Neural progenitor cell (in vitro differentiated cells): Measurements from ENCODE around the gene GON4L. TPM values are rescaled to one million over a fixed set of nuclear protein-coding genes. Genes with fewer than 3 reads are reported as not detected.
"Not testable (repeated sequence)": the region's sequence is repeated elsewhere in the genome, so short reads cannot be mapped to it uniquely, and the experiment has no call there.

Experiments used
- DNase-seq: peaks from one replicate; pipeline ENCODE4 v3.0.0-alpha.2; 2016; ENCODE audit warnings: low spot score
- H2AFZ ChIP-seq: fragments of 200-600 bp; sonication (generic); replicated peaks from 2 replicates; pipeline ENCODE4 v1.6.1; 2016; ENCODE audit warnings: antibody characterized with exemption
- H3F3A ChIP-seq: fragments of 200-600 bp; sonication (generic); 2 replicates; pipeline ENCODE4 v1.6.1; 2016; ENCODE audit warnings: antibody characterized with exemption, low read depth
- H3K27ac ChIP-seq: fragments of 200-600 bp; sonication (generic); 2 replicates; pipeline ENCODE4 v1.5.1; 2016; ENCODE audit warnings: mild to moderate bottlenecking
- H3K27me3 ChIP-seq: fragments of 200-600 bp; sonication (generic); 2 replicates; pipeline ENCODE4 v1.6.1; 2016; ENCODE audit warnings: mild to moderate bottlenecking, moderate library complexity
- H3K36me3 ChIP-seq: fragments of 200-600 bp; sonication (generic); 2 replicates; pipeline ENCODE4 v1.5.1; 2016
- H3K4me1 ChIP-seq: fragments of 200-600 bp; sonication (generic); 2 replicates; pipeline ENCODE4 v1.6.1; 2016; ENCODE audit warnings: mixed run types
- H3K4me2 ChIP-seq: fragments of 200-600 bp; sonication (generic); 2 replicates; pipeline ENCODE4 v1.6.1; 2016
- H3K4me3 ChIP-seq: fragments of 200-600 bp; sonication (generic); 2 replicates; pipeline ENCODE4 v1.5.1; 2016
- H3K79me2 ChIP-seq: fragments of 200-600 bp; sonication (generic); 2 replicates; pipeline ENCODE4 v1.6.1; 2016; ENCODE audit warnings: low read depth
- H3K9ac ChIP-seq: fragments of 200-600 bp; sonication (generic); 2 replicates; pipeline ENCODE4 v1.6.1; 2016
- H3K9me3 ChIP-seq: fragments of 200-600 bp; sonication (generic); 2 replicates; pipeline ENCODE4 v1.5.1; 2016; ENCODE audit warnings: low read depth
- H4K20me1 ChIP-seq: fragments of 200-600 bp; sonication (generic); 2 replicates; pipeline ENCODE4 v1.6.1; 2016; ENCODE audit warnings: low read depth
- H3K27ac Mint-ChIP-seq: 3 replicates; pipeline ENCODE4 v1.8.0; 2021; ENCODE audit warnings: mixed read lengths
- H3K27me3 Mint-ChIP-seq: 2 replicates; pipeline ENCODE4 v1.8.0; 2022; ENCODE audit warnings: low read depth, mild to moderate bottlenecking, inconsistent platforms, moderate library complexity, mixed read lengths; ENCODE audit not compliant: insufficient read depth
- H3K36me3 Mint-ChIP-seq: 3 replicates; pipeline ENCODE4 v1.8.0; 2021; ENCODE audit warnings: mixed read lengths
- H3K4me1 Mint-ChIP-seq: 3 replicates; pipeline ENCODE4 v1.8.0; 2021; ENCODE audit warnings: mixed read lengths
- H3K4me3 Mint-ChIP-seq: 3 replicates; pipeline ENCODE4 v1.8.0; 2021; ENCODE audit warnings: mild to moderate bottlenecking, moderate library complexity, mixed read lengths
- H3K9me3 Mint-ChIP-seq: 3 replicates; pipeline ENCODE4 v1.8.0; 2020; ENCODE audit warnings: mixed read lengths
- CTCF ChIP-seq: fragments of 200-600 bp; sonication (generic); IDR thresholded peaks from 2 replicates; pipeline ENCODE4 v1.5.1; 2017; ENCODE audit warnings: antibody characterized with exemption, mild to moderate bottlenecking
- EZH2 ChIP-seq: fragments of 200-600 bp; sonication (generic); IDR thresholded peaks from 2 replicates; pipeline ENCODE4 v1.6.1; 2017; ENCODE audit warnings: antibody characterized with exemption, mild to moderate bottlenecking, moderate library complexity
- EZH2phosphoT487 ChIP-seq: fragments of 200-600 bp; sonication (generic); IDR thresholded peaks from 2 replicates; pipeline ENCODE4 v1.6.1; 2017; ENCODE audit warnings: antibody characterized with exemption
- total RNA-seq: library from RNA; depleted of rRNA; stranded (reverse); fragments of >200 nt; gene quantifications from 2 replicates; pipeline ENCODE4 v1.2.3, GENCODE V29; 2015; ENCODE audit warnings: low replicate concordance

Gene GON4L
- total RNA-seq, 1 donor from 2014 or later = 31.4 TPM

GRCh38 chr1:155899683-155900082, 42.7 kb upstream of the GON4L start:
- Mint-ChIP-seq H3K4me1 (no peaks in the 10 kb centered on the region), H3K9me3 (no peaks in the 10 kb centered on the region), H3K36me3 (peaks cover 22% of the 10 kb centered on the region), H3K27ac (peak overlapping the region; percentile 16), H3K27me3 (peaks cover 2% of the 10 kb centered on the region), H3K4me3 (no peak overlapping the region)
- Histone ChIP-seq H3K27me3 (no peaks in the 10 kb centered on the region), H3K27ac (no peak overlapping the region), H4K20me1 (peaks cover 3% of the 10 kb centered on the region), H3K4me1 (no peaks in the 10 kb centered on the region), H3K79me2 (no peaks in the 10 kb centered on the region), H3K4me2 (no peak overlapping the region), H2AFZ (no peak overlapping the region), H3K36me3 (peaks cover 21% of the 10 kb centered on the region), H3K9me3 (no peaks in the 10 kb centered on the region), H3K9ac (no peak overlapping the region), H3K4me3 (no peak overlapping the region), H3F3A (peaks cover 8% of the 10 kb centered on the region)
- TF ChIP-seq EZH2phosphoT487 = no peak
- TF ChIP-seq EZH2 = no peak
- no peak for TF ChIP-seq CTCF
- DNase-seq = no peak

- Histone ChIP-seq H3K9me3 (no peaks in the 10 kb centered on the region), H3K4me2 (no peak overlapping the region), H3K4me1 (no peaks in the 10 kb centered on the region), H3K36me3 (peaks cover 17% of the 10 kb centered on the region), H3K27ac (no peak overlapping the region), H4K20me1 (peaks cover 3% of the 10 kb centered on the region), H3K27me3 (no peaks in the 10 kb centered on the region), H2AFZ (no peak overlapping the region), H3K4me3 (no peak overlapping the region), H3K9ac (no peak overlapping the region), H3F3A (peaks cover 8% of the 10 kb centered on the region), H3K79me2 (no peaks in the 10 kb centered on the region)
- Mint-ChIP-seq H3K27ac (no peak overlapping the region), H3K27me3 (peaks cover 2% of the 10 kb centered on the region), H3K36me3 (peaks cover 14% of the 10 kb centered on the region), H3K4me1 (no peaks in the 10 kb centered on the region), H3K4me3 (no peak overlapping the region), H3K9me3 (no peaks in the 10 kb centered on the region)
- no peak for DNase-seq
- TF ChIP-seq CTCF (no peak), EZH2phosphoT487 (no peak), EZH2 (no peak)
Measured at GRCh38 chr1:155898888-155899287, 41.9 kb upstream of the GON4L start.

DNA sequence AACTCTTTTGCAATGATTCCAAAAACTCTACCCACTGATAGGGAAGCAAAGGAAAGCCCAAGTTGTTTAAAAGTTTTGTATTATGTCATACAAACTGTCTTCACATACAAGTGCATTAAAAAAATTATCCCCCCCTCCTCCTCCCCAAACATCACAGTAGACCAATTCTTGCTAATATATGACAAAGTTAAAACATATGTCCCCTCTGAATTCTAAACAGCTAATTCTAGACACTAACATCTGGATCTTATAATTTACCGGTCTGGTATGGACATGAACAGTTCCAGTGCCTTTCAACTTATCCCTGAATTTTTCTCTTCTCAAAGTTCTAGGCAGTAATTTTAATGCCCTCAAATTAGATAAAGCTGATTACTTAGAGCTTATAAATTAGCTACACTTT, 40.7 kb upstream of the GON4L start:
- Histone ChIP-seq H4K20me1 (peaks cover 3% of the 10 kb centered on the region), H3K4me3 (no peak overlapping the region), H3F3A (peaks cover 11% of the 10 kb centered on the region), H3K4me2 (no peak overlapping the region), H3K9me3 (no peaks in the 10 kb centered on the region), H3K36me3 (peaks cover 11% of the 10 kb centered on the region), H2AFZ (no peak overlapping the region), H3K79me2 (no peaks in the 10 kb centered on the region), H3K9ac (no peak overlapping the region), H3K4me1 (no peaks in the 10 kb centered on the region), H3K27ac (no peak overlapping the region), H3K27me3 (no peaks in the 10 kb centered on the region)
- no peak for DNase-seq
- no peak overlapping the region for H3K27ac Mint-ChIP-seq
- H3K36me3 Mint-ChIP-seq = peaks cover 14% of the 10 kb centered on the region
- H3K9me3 Mint-ChIP-seq = no peaks in the 10 kb centered on the region
- H3K4me1 Mint-ChIP-seq = no peaks in the 10 kb centered on the region
- TF ChIP-seq EZH2 = no peak
- no peak for TF ChIP-seq EZH2phosphoT487
- no peak for TF ChIP-seq CTCF
- H3K4me3 Mint-ChIP-seq = no peak overlapping the region
- H3K27me3 Mint-ChIP-seq = peaks cover 2% of the 10 kb centered on the region

GRCh38 chr1:155896476-155896875, 39.5 kb upstream of the GON4L start:
- not testable (repeated sequence) for DNase-seq, H3K27ac ChIP-seq, H3K9ac ChIP-seq, H2AFZ ChIP-seq, H3K9me3 ChIP-seq, H3K4me3 Mint-ChIP-seq, H3K4me3 ChIP-seq, H3K27ac Mint-ChIP-seq, H3K27me3 Mint-ChIP-seq, H3K27me3 ChIP-seq, H3K4me1 ChIP-seq, H3K4me1 Mint-ChIP-seq, H4K20me1 ChIP-seq, H3K9me3 Mint-ChIP-seq, H3K79me2 ChIP-seq, H3K4me2 ChIP-seq
- peaks cover 11% of the 10 kb centered on the region for H3F3A ChIP-seq
- peaks cover 14% of the 10 kb centered on the region for H3K36me3 Mint-ChIP-seq
- peaks cover 11% of the 10 kb centered on the region for H3K36me3 ChIP-seq

GRCh38 chr1:155895617-155896016, 38.6 kb upstream of the GON4L start:
- H3K4me1 ChIP-seq, H3K27me3 Mint-ChIP-seq, H3K4me3 Mint-ChIP-seq, H3K27ac ChIP-seq, H3K9ac ChIP-seq, H4K20me1 ChIP-seq, H3K4me2 ChIP-seq, DNase-seq, H3K9me3 ChIP-seq, H3K79me2 ChIP-seq, H3K4me1 Mint-ChIP-seq, H3K9me3 Mint-ChIP-seq, H3K27ac Mint-ChIP-seq, H3K27me3 ChIP-seq, H3K4me3 ChIP-seq, H2AFZ ChIP-seq: not testable (repeated sequence)
- H3K36me3 Mint-ChIP-seq = peaks cover 14% of the 10 kb centered on the region
- peaks cover 11% of the 10 kb centered on the region for H3K36me3 ChIP-seq
- peaks cover 11% of the 10 kb centered on the region for H3F3A ChIP-seq
